T-helper 2 cell (primary cell): ENCODE data around the gene KPNA5.
"Not testable (repeated sequence)": the region's sequence is repeated elsewhere in the genome, so short reads cannot be mapped to it uniquely, and the experiment has no call there.

Experiments
- DNase-seq, 5 experiments: peaks; one replicate each; pipeline versions ENCODE4 v3.0.0 to v3.0.0-alpha.2; 2012 to 2022

Gene KPNA5

DNA sequence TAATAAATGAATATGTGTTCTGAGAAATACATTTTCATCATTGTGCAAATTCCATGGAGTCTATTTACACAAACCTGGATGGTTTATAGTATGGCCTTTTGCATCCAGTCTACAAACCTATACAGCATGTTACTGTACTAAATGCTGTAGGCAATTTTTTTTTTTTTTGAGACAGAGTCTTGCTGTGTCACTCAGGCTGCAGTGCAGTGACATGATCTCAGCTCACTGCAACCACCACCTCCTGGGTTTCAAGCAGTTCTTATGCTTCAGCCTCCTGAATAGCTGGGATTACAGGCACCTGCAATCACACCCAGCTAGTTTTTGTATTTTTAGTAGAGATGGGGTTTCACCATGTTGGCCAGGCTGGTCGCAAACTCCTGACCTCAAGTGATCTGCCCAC lies 22.9 kb downstream of the KPNA5 start:
- DNase-seq: not testable (repeated sequence)

GRCh38 chr6:116705917-116706316 lies 24.9 kb downstream of the KPNA5 start:
- DNase-seq: no peak

GRCh38 chr6:116714296-116714695 lies 33.3 kb downstream of the KPNA5 start:
- no peak for DNase-seq

GRCh38 chr6:116714761-116715160 lies 33.8 kb downstream of the KPNA5 start:
- no peak for DNase-seq

- DNase-seq: no peak
Observed at GRCh38 chr6:116726947-116727346, 45.9 kb downstream of the KPNA5 start.

DNA sequence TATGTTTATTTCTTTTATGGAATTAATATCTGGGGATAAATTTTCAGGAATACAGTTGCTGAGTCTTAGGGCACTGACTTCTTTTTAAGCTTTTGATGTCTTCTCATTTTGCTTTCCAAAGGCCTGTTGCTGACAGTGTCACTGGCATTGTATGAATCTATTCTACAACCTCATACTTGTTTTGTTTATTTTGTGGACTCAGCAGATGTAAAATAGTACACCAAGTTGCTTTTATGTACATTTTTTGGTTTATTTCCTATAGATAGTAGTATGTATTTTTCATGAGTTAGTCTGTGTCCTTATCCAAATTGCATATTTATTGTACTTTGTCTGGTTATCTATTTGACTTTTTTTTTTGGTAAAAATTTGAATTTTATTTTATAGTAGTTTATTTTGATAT lies 49.5 kb downstream of the KPNA5 start:
- DNase-seq: no peak

DNA sequence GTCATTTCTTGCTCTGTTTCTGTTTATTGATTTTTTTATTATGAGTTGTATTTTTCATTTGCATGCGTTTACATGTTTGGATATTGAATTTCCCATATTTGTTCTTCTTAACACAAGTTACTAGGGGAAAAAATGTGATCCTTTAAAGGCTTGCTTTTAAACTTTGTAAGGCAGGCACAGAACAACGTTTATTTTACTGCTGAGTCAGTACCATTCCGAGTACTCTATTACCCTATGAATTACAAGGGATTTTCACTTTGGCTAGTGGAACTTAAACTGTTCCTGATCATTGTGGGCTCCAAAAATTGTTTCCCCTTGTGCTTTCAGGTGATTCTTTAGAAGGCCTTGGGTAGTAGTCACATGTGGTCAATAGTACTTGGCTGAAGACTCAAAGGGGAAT lies 56.0 kb downstream of the KPNA5 start:
- DNase-seq: no peak

- not testable (repeated sequence) for DNase-seq
Observed at GRCh38 chr6:116740486-116740885, 59.5 kb downstream of the KPNA5 start.

GRCh38 chr6:116741571-116741970 lies 60.6 kb downstream of the KPNA5 start:
- no peak for DNase-seq

GRCh38 chr6:116745176-116745575 lies 64.2 kb downstream of the KPNA5 start:
- no peak for DNase-seq

GRCh38 chr6:116761779-116762178 lies 80.8 kb downstream of the KPNA5 start:
- DNase-seq: no peak

DNA sequence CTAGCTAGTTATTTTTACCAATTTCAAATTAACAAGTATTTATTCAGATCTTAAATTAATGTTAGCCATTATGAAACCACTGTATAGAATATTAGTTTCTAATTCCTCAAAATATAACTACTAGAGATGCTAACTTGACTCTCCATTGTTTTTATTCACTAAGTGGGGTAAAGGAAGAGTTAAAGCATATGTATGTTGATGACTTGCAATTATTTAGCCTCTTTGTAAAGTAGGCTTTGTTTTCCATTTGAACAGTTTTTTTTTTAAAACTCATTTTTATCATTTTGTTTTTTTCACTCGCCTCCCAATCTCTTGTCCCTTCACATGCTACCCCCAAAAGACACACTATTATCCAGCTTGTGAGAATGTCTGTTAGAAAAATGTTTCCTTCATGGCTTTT lies 81.2 kb downstream of the KPNA5 start:
- DNase-seq: no peak

- DNase-seq: no peak
Observed at GRCh38 chr6:116763048-116763447, 82.0 kb downstream of the KPNA5 start.

- DNase-seq: no peak
Observed at GRCh38 chr6:116763906-116764628, 83.1 kb downstream of the KPNA5 start.

- DNase-seq: no peak
Observed at GRCh38 chr6:116764629-116764960, 83.6 kb downstream of the KPNA5 start.

- DNase-seq: peak in 1 of 5 experiments; percentile 6
Observed at GRCh38 chr6:116764961-116765841, 84.2 kb downstream of the KPNA5 start, which contains the start of gene FAM162B. Gene FAM162B (minus strand): TSS chr6:116765719. CDS start chr6:116765576, 143 bp downstream.

DNA sequence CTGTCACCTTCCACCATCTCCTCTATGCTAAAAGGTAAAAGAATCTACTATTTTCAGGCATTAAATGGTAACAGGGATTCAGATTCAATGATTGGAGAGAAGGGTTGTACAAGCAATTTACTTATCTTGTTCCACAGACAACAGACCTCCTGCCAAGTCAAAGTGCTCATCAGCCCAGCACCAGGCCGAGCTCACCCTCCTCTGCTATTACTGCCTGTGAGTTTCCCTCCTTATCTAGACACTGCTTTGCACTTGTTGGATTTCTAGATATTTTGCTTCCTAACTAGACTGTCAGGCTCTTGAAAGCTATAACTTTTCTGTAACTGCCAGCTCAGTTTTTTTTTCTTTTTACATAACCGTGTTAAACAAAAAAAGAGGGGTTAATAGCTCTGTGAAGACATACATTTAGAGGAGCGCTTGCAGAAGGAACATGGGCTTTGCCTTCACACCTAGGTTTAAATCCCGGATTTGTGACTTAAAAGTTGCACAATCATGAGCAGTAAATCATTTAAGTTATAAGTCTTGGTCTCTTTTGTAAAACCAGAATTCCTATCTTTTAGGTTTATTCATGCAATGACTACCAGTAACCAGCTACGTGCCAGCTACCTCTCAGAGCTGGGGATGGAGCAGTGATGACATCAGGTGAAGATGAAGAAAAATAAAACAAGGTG lies 85.6 kb downstream of the KPNA5 start:
- DNase-seq: no peak

DNA sequence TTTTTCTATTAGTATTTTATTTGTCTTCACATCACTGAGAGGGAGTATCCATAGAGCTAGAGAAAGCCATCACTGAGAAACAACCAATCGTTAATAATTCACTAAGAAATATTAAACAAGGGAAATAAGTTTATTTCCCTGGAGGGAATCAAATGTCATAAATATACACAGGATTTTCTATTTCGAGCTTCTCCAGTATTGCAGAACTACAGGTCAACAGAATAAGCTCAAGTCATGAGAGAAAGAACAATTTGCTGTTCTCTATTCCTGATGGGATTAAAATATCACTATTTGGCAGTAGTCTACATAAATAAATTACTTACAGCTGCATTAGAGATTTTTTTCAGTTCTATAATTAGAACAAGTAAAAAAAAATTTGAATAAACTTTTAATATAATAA lies 86.7 kb downstream of the KPNA5 start:
- DNase-seq: no peak

GRCh38 chr6:116772450-116772849 lies 91.4 kb downstream of the KPNA5 start:
- DNase-seq: no peak

DNA sequence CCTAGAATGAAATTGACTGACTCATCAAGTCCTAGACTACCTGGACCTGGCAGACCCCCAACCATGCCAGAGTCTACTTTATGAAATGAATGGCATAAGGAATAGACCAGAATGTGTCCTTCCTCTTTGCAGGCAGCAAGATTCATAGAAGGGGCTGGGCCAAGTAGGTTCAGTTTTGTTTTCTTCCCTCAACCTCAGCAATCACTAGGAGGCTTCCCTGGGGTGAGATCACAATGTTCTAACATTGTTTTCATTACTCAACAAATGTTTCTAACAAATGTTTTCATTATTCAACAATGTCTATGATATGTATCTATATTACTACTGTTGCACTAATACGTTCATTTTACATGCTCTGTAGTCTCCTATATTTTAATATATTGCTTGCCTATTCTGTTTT lies 92.9 kb downstream of the KPNA5 start:
- DNase-seq: no peak

- no peak for DNase-seq
Observed at GRCh38 chr6:116779573-116780164, 98.7 kb downstream of the KPNA5 start.

DNA sequence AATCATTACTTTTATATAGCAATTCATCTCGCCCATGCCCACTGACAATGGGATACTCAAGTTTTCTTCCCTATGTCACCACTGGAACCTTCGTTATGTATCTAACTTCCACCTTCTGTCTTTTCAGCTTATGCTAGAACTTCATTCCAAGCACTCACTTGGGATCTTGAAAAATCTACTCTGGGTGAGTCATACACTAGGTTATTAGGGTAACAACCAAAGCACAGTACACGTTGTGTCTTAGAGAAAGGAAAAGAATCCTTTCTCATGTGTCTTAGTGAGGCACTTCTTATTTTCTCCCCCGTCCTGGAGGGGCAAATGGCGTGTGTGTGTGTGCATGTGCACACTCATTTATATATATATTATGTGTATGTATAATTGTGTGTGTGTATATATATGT lies 102.8 kb downstream of the KPNA5 start:
- DNase-seq: no peak
